GM23248 (cell line): Measurements from ENCODE around the gene SEC61B. TPM values are rescaled to one million over a fixed set of nuclear protein-coding genes. Genes with fewer than 3 reads are reported as not detected.

ENCODE experiments used
- DNase-seq: peaks from one replicate; pipeline ENCODE4 v3.0.0-alpha.2; 2015
- H2AFZ ChIP-seq: fragments of 200-600 bp; sonication (generic); 2 replicates; pipeline ENCODE4 v1.6.1; 2016; ENCODE audit warnings: antibody characterized with exemption
- H3F3A ChIP-seq: fragments of 200-600 bp; sonication (generic); 2 replicates; pipeline ENCODE4 v1.6.1; 2016; ENCODE audit warnings: mild to moderate bottlenecking, antibody characterized with exemption, mixed run types; ENCODE audit not compliant: insufficient read depth
- H3K27ac ChIP-seq: fragments of 200-600 bp; sonication (generic); 2 replicates; pipeline ENCODE4 v1.5.1; 2016; ENCODE audit warnings: mild to moderate bottlenecking
- H3K27me3 ChIP-seq: fragments of 200-600 bp; sonication (generic); replicated peaks from 2 replicates; pipeline ENCODE4 v1.6.1; 2016; ENCODE audit warnings: mild to moderate bottlenecking; ENCODE audit not compliant: insufficient read depth
- H3K36me3 ChIP-seq: fragments of 200-600 bp; sonication (generic); 2 replicates; pipeline ENCODE4 v1.6.1; 2016; ENCODE audit warnings: low read depth, mild to moderate bottlenecking
- H3K4me1 ChIP-seq: fragments of 200-600 bp; sonication (generic); 2 replicates; pipeline ENCODE4 v1.6.1; 2016; ENCODE audit warnings: mild to moderate bottlenecking; ENCODE audit not compliant: insufficient read depth
- H3K4me2 ChIP-seq: fragments of 200-600 bp; sonication (generic); one replicate; pipeline ENCODE4 v1.6.1; 2016; ENCODE audit warnings: mild to moderate bottlenecking; ENCODE audit not compliant: unreplicated experiment
- H3K4me3 ChIP-seq: fragments of 200-600 bp; sonication (generic); 2 replicates; pipeline ENCODE4 v1.5.1; 2016; ENCODE audit warnings: mild to moderate bottlenecking
- H3K79me2 ChIP-seq: fragments of 200-600 bp; sonication (generic); 2 replicates; pipeline ENCODE4 v1.6.1; 2016; ENCODE audit warnings: mild to moderate bottlenecking; ENCODE audit not compliant: insufficient read depth
- H3K9ac ChIP-seq: fragments of 200-600 bp; sonication (generic); 2 replicates; pipeline ENCODE4 v1.6.1; 2016; ENCODE audit warnings: mild to moderate bottlenecking
- H3K9me2 ChIP-seq: fragments of 200-600 bp; sonication (generic); 2 replicates; pipeline ENCODE4 v1.6.1; 2016; ENCODE audit warnings: mixed run types, mild to moderate bottlenecking, moderate library complexity; ENCODE audit not compliant: insufficient read depth
- H3K9me3 ChIP-seq: fragments of 200-600 bp; sonication (generic); one replicate; pipeline ENCODE4 v1.6.1; 2017; ENCODE audit warnings: low read depth
- H4K20me1 ChIP-seq: fragments of 200-600 bp; sonication (generic); 2 replicates; pipeline ENCODE4 v1.6.0; 2016; ENCODE audit not compliant: insufficient read depth
- EZH2 ChIP-seq: fragments of 200-600 bp; sonication (generic); IDR thresholded peaks from 2 replicates; pipeline ENCODE4 v1.6.1; 2018; ENCODE audit warnings: antibody characterized with exemption, mild to moderate bottlenecking; ENCODE audit not compliant: insufficient read depth, poor library complexity, severe bottlenecking
- EZH2phosphoT487 ChIP-seq: fragments of 200-600 bp; sonication (generic); IDR thresholded peaks from 2 replicates; pipeline ENCODE4 v1.6.1; 2018; ENCODE audit warnings: antibody characterized with exemption, moderate library complexity, mild to moderate bottlenecking, low read depth; ENCODE audit not compliant: insufficient read depth
- WGBS, 2 experiments: methylation state at CpG; one replicate each; pipeline ENCODE4 v1.1.6; 2015 to 2017; ENCODE audit warnings: low lambda C conversion rate in 2 of 2, low coverage in 1 of 2; ENCODE audit errors: missing lambda C conversion rate in 2 of 2; 5-methylcytosine and 5-hydroxymethylcytosine counted together
- in situ Hi-C: fragments of 300-500 bp; cut with MboI; formaldehyde crosslinking; loops from 2 replicates; pipeline ENCODE4 v1.15.0; 2020
- polyA plus RNA-seq: library from polyadenylated mRNA; unstranded; fragments of >200 nt; fragmentation: Nextera tagmentation; extraction: Ambion mirVana; gene quantifications from 2 replicates; pipeline ENCODE4 v1.2.1, GENCODE V29; 2016
- total RNA-seq: library from RNA; depleted of rRNA; stranded (reverse); fragments of >200 nt; shearing (Covaris generic); gene quantifications from 2 replicates; pipeline ENCODE4 v1.2.3, GENCODE V29; 2014

SEC61B gene
- total and polyA plus RNA-seq, 2 experiments from 2014 or later: 127 to 428 TPM

- 86 to 90% methylated on average over 8 of the region's 8 CpGs for WGBS, 2 experiments
- DNase-seq: no peak
These were observed 22.0 kb upstream of the SEC61B start for GRCh38 chr9:99199938-99200539.

GRCh38 chr9:99201603-99202002 is 20.5 kb upstream of the SEC61B start:
- Histone ChIP-seq H3K4me2 (no peak overlapping the region), H3K36me3 (no peaks in the 10 kb centered on the region), H2AFZ (no peak overlapping the region), H3K4me3 (no peak overlapping the region), H4K20me1 (no peaks in the 10 kb centered on the region), H3K9me2 (no peaks in the 10 kb centered on the region), H3K9ac (no peak overlapping the region), H3K79me2 (no peaks in the 10 kb centered on the region), H3K27ac (no peak overlapping the region), H3K27me3 (no peaks in the 10 kb centered on the region), H3K9me3 (no peaks in the 10 kb centered on the region), H3F3A (no peaks in the 10 kb centered on the region), H3K4me1 (no peaks in the 10 kb centered on the region)
- no peak for DNase-seq
- WGBS, 2 experiments: 66 to 67% methylated on average over 5 of the region's 5 CpGs
- in situ Hi-C loops: no loop called here
- TF ChIP-seq EZH2phosphoT487 (no peak), EZH2 (no peak)

More at GRCh38 chr9:99199938-99200539, 22.0 kb upstream of the SEC61B start:
- Histone ChIP-seq H3K9me2 (no peaks in the 10 kb centered on the region), H3K9ac (no peak overlapping the region), H4K20me1 (no peaks in the 10 kb centered on the region), H3K4me1 (no peaks in the 10 kb centered on the region), H2AFZ (no peak overlapping the region), H3K4me2 (no peak overlapping the region), H3K36me3 (no peaks in the 10 kb centered on the region), H3K4me3 (no peak overlapping the region), H3K79me2 (no peaks in the 10 kb centered on the region), H3K27ac (no peak overlapping the region), H3F3A (no peaks in the 10 kb centered on the region), H3K9me3 (no peaks in the 10 kb centered on the region), H3K27me3 (no peaks in the 10 kb centered on the region)
- in situ Hi-C loops: loop anchor here (25.0 kb wide), 1 partner anchor 1012 kb away; no protein-coding TSS in a partner anchor
- TF ChIP-seq EZH2phosphoT487 (no peak), EZH2 (no peak)

GRCh38 chr9:99210572-99210971 is 11.5 kb upstream of the SEC61B start:
- Histone ChIP-seq H2AFZ (no peak overlapping the region), H3K27me3 (no peaks in the 10 kb centered on the region), H3K4me1 (no peaks in the 10 kb centered on the region), H3K9ac (no peak overlapping the region), H3K9me3 (no peaks in the 10 kb centered on the region), H4K20me1 (no peaks in the 10 kb centered on the region), H3K36me3 (no peaks in the 10 kb centered on the region; the same call in 1 of the 2 replicates), H3K4me3 (no peak overlapping the region), H3K9me2 (no peaks in the 10 kb centered on the region), H3K79me2 (peaks cover 10% of the 10 kb centered on the region), H3F3A (no peaks in the 10 kb centered on the region), H3K4me2 (no peak overlapping the region), H3K27ac (no peak overlapping the region)
- DNase-seq: no peak
- in situ Hi-C loops: no loop called here
- TF ChIP-seq EZH2phosphoT487 (no peak), EZH2 (no peak)

- in situ Hi-C loops: no loop called here
- TF ChIP-seq EZH2phosphoT487 (no peak), EZH2 (no peak)
- Histone ChIP-seq H4K20me1 (no peaks in the 10 kb centered on the region), H3K4me2 (no peak overlapping the region), H3K27me3 (no peaks in the 10 kb centered on the region), H3K4me3 (no peak overlapping the region), H3K9me3 (no peaks in the 10 kb centered on the region), H2AFZ (no peak overlapping the region), H3K27ac (no peak overlapping the region), H3F3A (no peaks in the 10 kb centered on the region), H3K9ac (no peak overlapping the region), H3K9me2 (no peaks in the 10 kb centered on the region), H3K79me2 (peaks cover 21% of the 10 kb centered on the region), H3K4me1 (no peaks in the 10 kb centered on the region), H3K36me3 (no peaks in the 10 kb centered on the region; the same call in 1 of the 2 replicates)
- no peak for DNase-seq
- 68 to 83% methylated on average over 1 of the region's 1 CpG for WGBS, 2 experiments
These were observed 10.3 kb upstream of the SEC61B start for GRCh38 chr9:99211746-99212145.
